Neutrophil (primary cell): ENCODE data around the gene PDE9A.

Experiments used
- H3K27ac ChIP-seq: fragments of 200-600 bp; sonication (generic); 2 replicates; pipeline ENCODE4 v1.5.1; 2016; ENCODE audit warnings: mild to moderate bottlenecking, moderate library complexity
- H3K27me3 ChIP-seq: fragments of 200-600 bp; sonication (generic); 2 replicates; pipeline ENCODE4 v1.6.0; 2016; ENCODE audit warnings: mild to moderate bottlenecking
- H3K36me3 ChIP-seq: fragments of 200-600 bp; sonication (generic); 2 replicates; pipeline ENCODE4 v1.5.1; 2017
- H3K4me1 ChIP-seq, 2 experiments: fragments of 200-600 bp in 1 of 2; sonication (generic) in 1 of 2; 1 replicate in 1 of 2; 2 replicates in 1 of 2; pipeline versions ENCODE4 v1.5.1 to v1.6.1; 2013 to 2016; ENCODE audit warnings: low read depth in 1 of 2, low read length in 1 of 2, mild to moderate bottlenecking in 1 of 2, moderate library complexity in 1 of 2; ENCODE audit not compliant: control insufficient read depth in 1 of 2, insufficient read depth in 1 of 2
- H3K4me3 ChIP-seq, 2 experiments: fragments of 200-600 bp in 1 of 2; sonication (generic) in 1 of 2; 1 replicate in 1 of 2; 2 replicates in 1 of 2; pipeline ENCODE4 v1.5.1; 2013 to 2016; ENCODE audit warnings: low read depth in 1 of 2, low read length in 1 of 2, mild to moderate bottlenecking in 1 of 2, moderate library complexity in 1 of 2
- H3K9me3 ChIP-seq: fragments of 200-600 bp; sonication (generic); 2 replicates; pipeline ENCODE4 v1.5.1; 2016
- TF ChIP-seq, protein P1 (sequence below): fragments of 200-600 bp; sonication (generic); IDR thresholded peaks from 2 replicates; pipeline ENCODE4 v1.5.1; 2016; ENCODE audit warnings: antibody characterized with exemption

Gene PDE9A

GRCh38 chr21:42780617-42781016 is 127.2 kb downstream of the PDE9A start:
- Histone ChIP-seq H3K9me3 (no peaks in the 10 kb centered on the region), H3K27ac (no peak overlapping the region), H3K27me3 (peaks cover 42% of the 10 kb centered on the region), H3K4me3 (peak overlapping the region in 1 of 2 experiments; percentile 28), H3K4me1 (peaks cover 39 to 44% of the 10 kb centered on the region in 2 experiments), H3K36me3 (no peaks in the 10 kb centered on the region)
- TF ChIP-seq, protein P1, sequence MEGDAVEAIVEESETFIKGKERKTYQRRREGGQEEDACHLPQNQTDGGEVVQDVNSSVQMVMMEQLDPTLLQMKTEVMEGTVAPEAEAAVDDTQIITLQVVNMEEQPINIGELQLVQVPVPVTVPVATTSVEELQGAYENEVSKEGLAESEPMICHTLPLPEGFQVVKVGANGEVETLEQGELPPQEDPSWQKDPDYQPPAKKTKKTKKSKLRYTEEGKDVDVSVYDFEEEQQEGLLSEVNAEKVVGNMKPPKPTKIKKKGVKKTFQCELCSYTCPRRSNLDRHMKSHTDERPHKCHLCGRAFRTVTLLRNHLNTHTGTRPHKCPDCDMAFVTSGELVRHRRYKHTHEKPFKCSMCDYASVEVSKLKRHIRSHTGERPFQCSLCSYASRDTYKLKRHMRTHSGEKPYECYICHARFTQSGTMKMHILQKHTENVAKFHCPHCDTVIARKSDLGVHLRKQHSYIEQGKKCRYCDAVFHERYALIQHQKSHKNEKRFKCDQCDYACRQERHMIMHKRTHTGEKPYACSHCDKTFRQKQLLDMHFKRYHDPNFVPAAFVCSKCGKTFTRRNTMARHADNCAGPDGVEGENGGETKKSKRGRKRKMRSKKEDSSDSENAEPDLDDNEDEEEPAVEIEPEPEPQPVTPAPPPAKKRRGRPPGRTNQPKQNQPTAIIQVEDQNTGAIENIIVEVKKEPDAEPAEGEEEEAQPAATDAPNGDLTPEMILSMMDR = no peak

DNA sequence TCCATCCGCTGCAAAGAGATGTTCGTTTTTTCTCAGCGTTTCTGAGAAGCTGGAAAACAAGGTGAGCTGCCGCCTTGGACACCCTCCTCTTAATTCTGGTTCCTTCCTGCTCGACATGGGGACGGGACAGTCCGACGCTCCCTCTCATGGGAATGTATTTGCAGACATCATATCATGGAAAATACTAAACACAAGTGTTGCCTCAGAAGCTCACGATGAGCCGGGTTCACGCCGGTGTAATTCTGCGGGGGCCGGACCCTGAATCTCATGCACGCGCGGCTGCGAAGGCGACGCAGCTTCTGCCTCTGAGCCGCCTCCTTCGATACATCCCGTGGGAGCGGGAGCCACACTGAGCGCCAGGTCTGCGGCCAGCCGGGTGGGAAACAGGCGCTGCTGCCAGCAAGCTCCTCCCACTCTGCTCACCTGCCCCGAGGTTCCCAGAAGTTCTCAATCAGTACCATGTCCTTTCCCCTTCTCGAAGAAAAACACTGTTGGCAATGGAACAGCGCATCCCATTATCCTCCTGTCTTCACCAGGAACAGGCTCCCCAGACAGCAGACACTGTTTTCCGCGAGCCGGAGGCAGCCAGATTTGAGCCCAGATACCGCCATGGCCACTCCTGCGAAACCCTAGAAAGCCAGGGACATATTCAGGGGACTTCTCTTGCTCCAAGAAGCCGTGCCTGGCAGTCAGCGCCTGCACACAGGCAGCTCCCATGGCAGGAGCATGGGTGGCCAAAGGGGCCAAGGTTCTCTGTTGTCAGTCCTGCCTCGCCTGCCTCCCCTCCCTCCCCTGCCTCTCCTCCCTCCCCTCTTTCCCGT is 127.9 kb downstream of the PDE9A start:
- Histone ChIP-seq H3K27ac (peak overlapping the region; percentile 42), H3K9me3 (no peaks in the 10 kb centered on the region), H3K4me3 (peak overlapping the region; percentile 28 to 46), H3K36me3 (no peaks in the 10 kb centered on the region), H3K4me1 (peaks cover 39 to 44% of the 10 kb centered on the region in 2 experiments), H3K27me3 (peaks cover 40% of the 10 kb centered on the region)
- TF ChIP-seq, protein P1 = no peak

DNA sequence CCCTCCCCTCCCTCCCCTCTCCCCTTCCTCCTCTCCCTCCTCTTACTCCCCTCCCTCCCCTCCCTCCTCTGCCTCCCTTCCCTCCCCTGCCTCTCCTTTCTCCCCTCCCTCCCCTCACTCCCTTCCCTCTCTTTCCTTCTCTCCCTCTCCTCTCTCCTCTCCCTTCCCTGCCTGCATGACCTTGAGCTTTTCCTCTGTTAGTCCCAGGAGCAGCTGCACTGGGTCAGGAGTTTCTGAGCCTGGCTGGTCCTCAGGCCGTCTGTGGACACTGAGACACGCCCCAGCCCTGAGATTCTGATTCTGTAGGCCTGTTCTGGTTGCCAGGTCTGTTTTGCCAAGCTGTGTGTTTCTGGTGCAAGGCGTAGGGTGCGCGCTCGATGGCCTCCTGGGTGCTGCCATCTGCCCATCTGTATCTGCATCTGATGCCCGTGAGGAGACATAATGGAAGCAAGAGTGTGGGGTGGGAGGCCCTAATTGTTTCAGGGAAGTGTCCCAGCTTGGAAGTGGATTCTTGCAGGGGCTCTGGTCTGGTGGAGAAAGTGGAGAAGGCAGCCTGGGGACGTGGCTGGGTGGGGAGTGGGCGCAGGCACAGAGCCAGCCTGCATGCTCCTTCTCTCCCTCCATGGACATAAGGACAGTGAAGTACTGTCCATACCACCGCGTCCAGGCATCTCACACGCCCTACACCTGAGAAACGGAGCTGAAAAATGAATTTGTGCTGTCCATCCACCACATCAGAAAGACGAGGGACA is 128.7 kb downstream of the PDE9A start:
- H3K4me3 ChIP-seq = no peak overlapping the region
- peaks cover 38% of the 10 kb centered on the region for H3K27me3 ChIP-seq
- H3K27ac ChIP-seq = peak overlapping the region; percentile 99
- no peaks in the 10 kb centered on the region for H3K9me3 ChIP-seq
- TF ChIP-seq, protein P1 = no peak
- peaks cover 39 to 44% of the 10 kb centered on the region in 2 experiments for H3K4me1 ChIP-seq
- H3K36me3 ChIP-seq = no peaks in the 10 kb centered on the region

GRCh38 chr21:42782723-42783242 is 129.4 kb downstream of the PDE9A start:
- peaks cover 31% of the 10 kb centered on the region for H3K27me3 ChIP-seq
- peaks cover 39 to 44% of the 10 kb centered on the region in 2 experiments for H3K4me1 ChIP-seq
- TF ChIP-seq, protein P1 = no peak
- H3K4me3 ChIP-seq = no peak overlapping the region
- H3K27ac ChIP-seq = peak overlapping the region; percentile 99
- H3K36me3 ChIP-seq = no peaks in the 10 kb centered on the region
- no peaks in the 10 kb centered on the region for H3K9me3 ChIP-seq

DNA sequence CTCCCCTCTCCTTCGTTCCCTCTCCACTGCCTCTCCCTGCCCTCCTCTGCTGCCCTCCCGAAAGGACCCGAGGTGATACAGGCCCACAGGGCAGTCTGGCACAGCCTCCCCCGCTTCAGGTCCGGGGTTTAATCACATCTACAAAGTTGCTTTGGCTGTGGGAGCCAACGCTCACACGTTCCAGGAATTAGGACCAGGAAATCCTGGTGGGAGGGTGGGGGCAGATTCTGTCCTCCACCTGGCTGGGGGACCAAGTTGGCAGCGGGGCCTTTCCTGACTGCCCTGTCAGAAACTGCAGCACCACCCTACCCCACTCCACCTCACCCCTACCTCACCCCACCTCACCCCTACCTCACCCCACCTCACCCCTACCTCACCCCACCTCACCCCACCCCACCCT is 130.9 kb downstream of the PDE9A start:
- Histone ChIP-seq H3K27ac (peak overlapping the region; percentile 99), H3K4me3 (peak overlapping the region; percentile 60 to 66), H3K27me3 (peaks cover 23% of the 10 kb centered on the region)

More for the DNA sequence above, 130.9 kb downstream of the PDE9A start:
- peaks cover 39 to 44% of the 10 kb centered on the region in 2 experiments for H3K4me1 ChIP-seq
- TF ChIP-seq, protein P1 = no peak
- H3K9me3 ChIP-seq = no peaks in the 10 kb centered on the region
- H3K36me3 ChIP-seq = no peaks in the 10 kb centered on the region
